Coronary artery (tissue), 2 donors: Measurements from ENCODE around the gene SYT15.
"Not testable (repeated sequence)": the region's sequence is repeated elsewhere in the genome, so short reads cannot be mapped to it uniquely, and the experiment has no call there.

Experiments used
- DNase-seq: peaks from one replicate; pipeline ENCODE4 v3.0.0-alpha.2; 2017; ENCODE audit warnings: low spot score
- H3K27ac ChIP-seq, 2 donors: fragments of 200-600 bp; sonication (generic); one replicate each; pipeline ENCODE4 v1.5.1; 2016 to 2019
- H3K4me3 ChIP-seq: fragments of 200-600 bp; sonication (generic); 2 replicates; pipeline ENCODE4 v1.5.1; 2016; ENCODE audit warnings: mild to moderate bottlenecking, moderate library complexity

SYT15 gene

DNA sequence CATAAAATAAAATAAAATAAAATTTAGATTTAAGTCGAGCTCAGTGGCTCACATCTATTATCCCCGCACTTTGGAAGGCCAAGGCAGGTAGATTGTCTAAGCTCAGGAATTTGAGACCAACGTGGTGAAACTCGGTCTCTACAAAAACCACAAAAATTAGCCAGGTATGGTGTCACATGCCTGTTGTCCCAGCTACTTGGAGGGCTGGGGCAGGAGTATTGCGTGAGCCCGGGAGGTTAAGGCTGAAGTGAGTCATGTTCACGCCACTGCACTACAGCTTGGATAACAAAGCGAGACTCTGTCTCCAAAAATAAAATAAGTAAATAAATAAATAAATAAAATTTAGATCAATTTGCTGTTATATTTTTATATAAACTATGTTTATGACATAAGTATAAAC is 12.1 kb downstream of the SYT15 start:
- H3K4me3 ChIP-seq, DNase-seq, H3K27ac ChIP-seq: not testable (repeated sequence)

DNA sequence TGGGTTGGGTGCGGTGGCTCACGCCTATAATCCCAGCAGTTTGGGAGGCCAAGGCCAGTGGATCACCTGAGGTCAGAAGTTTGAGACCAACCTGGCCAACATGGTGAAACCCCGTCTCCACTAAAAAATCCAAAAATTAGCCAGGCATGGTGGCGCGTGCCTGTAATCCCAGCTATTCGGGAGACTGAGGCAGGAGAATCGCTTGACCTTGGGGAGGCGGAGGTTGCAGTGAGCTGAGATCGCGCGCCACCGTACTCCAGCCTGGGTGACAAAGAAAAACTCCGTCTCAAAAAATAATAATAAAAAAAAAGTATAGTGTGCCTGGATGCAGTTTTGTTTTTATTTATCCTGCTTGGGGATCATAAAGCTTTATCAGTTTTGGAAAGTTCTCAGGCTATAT is 14.4 kb downstream of the SYT15 start:
- not testable (repeated sequence) for H3K27ac ChIP-seq, H3K4me3 ChIP-seq, DNase-seq

DNA sequence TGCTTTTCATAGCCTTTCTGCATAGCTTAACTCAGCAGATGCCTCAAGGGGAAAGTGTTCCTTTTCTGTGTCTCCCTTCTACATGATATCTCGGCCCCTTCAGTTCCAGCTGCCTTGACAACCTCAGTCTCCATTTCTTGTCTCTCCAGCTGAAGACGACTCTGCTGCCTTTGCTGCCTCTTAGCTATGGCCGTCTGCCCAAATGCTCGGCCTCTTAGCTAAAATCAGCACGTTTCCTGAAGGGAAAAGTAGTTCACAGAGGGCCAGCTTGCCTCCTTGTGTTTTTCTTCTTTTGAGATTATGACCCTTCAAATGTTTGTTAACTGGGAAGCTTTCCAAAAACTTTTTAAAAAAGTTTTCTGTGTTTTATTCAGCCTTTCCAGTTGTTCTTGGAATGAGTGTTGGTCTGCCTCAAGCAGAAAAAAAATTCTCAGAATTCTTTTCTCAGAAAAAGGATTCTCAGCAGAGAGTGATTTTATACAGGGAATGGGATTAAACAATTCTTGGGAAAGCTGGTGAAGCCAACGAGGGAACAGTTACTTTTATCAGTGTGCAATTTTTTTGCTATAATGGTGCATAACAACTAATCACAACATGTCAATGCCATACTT is 15.6 kb downstream of the SYT15 start:
- not testable (repeated sequence) for H3K4me3 ChIP-seq, DNase-seq, H3K27ac ChIP-seq

DNA sequence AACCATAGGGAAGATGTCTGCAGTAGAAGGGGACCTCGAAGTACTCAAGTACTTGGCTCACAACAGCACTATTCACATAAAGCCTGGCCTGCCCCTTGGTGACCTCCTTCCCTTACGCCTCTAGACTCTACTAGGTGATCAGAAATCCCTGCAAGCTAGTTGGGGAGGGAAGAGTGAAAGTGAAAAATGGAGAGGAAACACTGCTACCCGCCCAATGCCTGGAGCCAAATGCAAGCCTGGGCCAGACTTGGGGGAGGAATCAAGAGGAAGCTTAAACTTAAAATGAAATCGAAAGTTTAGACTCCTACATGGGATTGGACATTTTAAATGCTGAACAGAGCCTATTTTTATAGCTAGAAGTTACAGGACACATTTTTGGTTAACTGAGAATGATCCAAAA is 17.6 kb downstream of the SYT15 start:
- H3K4me3 ChIP-seq = peak overlapping the region; percentile 60
- H3K27ac ChIP-seq = peak overlapping the region in 1 of 2 donors; percentile 81
- DNase-seq = peak; percentile 7

DNA sequence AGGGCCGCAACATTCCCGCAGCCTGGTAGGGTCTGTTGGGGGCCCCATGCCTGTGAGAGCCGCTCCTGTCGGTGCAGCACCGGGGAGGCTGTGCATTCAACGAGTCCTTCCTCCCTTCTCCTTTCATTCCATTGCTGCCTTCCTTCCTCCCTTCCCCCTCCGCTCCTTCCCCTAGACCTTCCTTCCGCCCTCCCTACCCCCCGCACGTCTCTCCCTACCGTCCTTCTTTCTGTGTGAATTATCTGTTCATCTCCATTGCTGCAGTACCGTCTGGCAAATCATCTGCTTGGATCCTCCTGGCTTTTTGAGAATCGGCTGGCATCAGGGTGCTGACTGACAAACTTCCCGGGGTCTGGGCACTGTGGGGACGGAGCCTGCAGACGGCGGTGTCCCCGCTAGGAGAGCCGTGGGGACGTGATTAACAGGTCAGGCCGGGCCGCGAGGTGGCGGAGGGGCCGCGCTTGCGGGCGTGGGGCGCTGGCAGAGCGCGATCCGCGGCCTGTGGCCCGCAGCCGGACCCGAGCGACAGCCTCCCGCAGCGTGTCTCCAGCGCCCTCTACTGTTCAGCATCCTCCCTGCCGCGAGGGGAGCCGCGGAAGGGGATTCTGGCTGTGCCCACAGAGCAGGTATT is 18.8 kb downstream of the SYT15 start:
- Histone ChIP-seq H3K27ac (peak overlapping the region in 1 of 2 donors; percentile 75), H3K4me3 (peak overlapping the region; percentile 68)

DNA sequence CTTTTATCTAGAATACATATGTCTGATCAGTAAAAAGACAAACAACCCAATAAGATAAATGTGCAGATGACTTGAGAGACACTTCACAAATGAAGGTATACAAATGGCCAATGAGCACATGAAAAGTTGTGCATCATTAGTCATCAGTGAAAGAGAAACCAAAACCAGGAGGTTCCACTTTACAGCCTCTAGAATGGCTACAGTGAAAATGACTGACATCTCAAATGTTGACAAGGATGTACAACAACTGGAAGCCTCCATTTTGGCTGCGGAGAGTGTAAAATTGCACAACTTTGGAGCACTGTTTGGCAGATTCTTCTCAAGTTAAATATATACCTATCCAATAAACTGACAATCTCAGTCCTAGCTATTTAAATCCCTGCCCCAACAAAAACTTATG is 21.6 kb downstream of the SYT15 start:
- H3K4me3 ChIP-seq, H3K27ac ChIP-seq, DNase-seq: not testable (repeated sequence)

More for the DNA sequence above, 18.8 kb downstream of the SYT15 start:
- not testable (repeated sequence) for DNase-seq

DNA sequence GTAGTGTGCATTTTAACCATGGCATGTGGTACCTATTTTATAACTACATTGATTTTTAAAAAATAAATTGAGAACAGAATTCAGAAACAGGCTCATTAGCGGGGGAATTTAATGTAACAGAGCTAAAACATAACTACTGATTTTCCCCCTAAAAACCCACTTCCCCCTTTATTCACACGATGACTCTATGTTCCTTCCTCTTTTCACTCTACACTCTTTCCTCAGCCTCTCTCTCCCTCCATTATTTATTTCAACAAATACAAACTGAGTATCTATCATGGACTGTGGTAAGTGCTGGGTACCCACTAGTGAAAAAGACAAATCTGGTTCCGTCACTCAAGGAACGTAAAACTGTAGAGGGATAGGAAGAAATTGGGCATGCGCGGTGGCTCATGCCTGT is 36.6 kb downstream of the SYT15 start:
- DNase-seq, H3K27ac ChIP-seq, H3K4me3 ChIP-seq: not testable (repeated sequence)

DNA sequence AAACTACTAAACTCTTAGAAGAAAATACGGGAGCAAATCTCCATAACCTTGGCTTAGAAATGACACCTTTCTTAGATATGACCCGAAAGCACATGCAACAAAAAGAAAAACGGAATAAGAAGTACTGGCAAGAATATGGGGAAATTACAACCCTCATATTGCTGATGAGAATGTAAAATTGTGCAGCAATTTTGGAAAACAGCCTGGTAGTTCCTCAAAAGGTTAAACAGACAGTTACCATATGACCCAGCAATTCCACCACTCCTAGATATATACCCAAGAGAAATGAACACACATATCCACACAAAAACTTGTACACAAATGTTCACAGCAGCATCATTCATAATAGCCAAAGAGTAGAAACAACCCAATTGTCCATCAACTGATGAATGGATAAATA is 37.3 kb downstream of the SYT15 start:
- not testable (repeated sequence) for H3K4me3 ChIP-seq, DNase-seq, H3K27ac ChIP-seq

DNA sequence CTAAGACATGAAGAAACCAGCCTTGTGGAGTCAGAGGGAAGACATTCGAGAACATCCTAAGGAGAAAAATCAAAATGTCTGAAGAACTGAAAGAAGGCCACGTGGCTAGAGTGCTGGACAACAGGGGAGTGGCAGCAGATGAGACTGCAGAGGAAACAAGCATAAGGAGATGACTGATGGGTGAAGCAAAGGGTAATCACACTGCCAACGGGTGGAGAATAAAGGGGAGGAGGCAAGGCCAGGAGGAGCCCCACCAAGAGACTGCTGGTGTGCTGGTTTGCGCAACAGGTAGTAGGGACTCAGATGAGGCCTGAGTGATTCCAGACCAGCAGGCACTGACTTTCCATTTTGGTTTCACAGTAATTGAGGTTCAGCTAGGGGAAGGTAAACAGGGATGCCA is 38.2 kb downstream of the SYT15 start:
- not testable (repeated sequence) for H3K4me3 ChIP-seq, H3K27ac ChIP-seq, DNase-seq

DNA sequence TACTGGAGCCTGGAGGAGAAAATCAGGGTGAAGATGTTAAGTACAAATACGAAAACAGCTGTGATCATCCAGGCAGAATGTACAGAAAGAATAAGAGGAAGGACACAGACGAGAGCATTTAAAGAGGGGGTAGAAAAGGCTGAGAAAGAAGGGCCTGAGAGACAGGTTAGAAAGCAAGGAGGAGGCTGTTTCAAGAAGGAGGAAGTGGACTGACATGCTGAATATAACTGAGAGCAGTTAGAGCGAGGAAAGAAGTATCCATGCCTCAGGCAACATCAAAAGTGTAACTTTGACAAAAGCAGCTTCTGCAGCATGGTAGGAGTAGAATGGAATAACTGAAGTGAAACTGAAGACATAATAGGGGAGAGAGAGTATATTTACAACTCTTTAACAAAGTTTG is 39.0 kb downstream of the SYT15 start:
- H3K4me3 ChIP-seq, H3K27ac ChIP-seq, DNase-seq: not testable (repeated sequence)

DNA sequence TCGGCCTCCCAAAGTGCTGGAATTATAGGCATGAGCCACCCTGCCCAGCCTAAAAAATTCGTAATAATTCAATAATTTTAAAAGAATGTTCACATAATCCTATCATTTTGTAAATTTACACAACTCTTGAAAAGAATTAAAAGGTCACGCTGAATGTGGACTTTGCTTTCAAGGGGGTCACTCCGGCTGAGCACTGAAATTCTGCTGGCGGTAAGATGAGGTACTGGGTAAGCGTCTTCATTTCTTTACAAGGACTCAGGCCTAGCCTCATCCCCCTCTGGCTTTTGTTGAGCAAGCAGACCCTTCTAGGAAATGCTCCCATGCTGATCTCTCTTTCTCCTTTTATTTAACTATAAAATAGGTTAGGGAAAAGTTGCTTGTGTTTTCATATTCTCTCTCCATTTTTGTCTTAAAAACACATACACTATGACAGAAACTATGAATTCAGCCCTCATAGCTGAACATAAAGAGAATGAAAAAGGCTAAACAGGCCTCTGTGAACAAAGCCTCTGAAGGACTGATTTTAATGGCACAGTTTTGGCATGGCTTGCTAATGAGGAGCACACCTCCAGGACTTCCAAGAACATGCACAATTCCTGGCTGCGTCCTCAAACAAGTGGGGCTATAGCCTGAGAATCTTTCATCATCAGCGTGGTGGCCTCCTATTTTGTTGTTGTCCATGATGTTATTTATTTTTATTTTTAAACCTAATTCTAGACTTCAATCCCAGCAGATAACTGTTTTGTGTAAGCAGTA is 45.1 kb downstream of the SYT15 start:
- not testable (repeated sequence) for H3K4me3 ChIP-seq, H3K27ac ChIP-seq, DNase-seq

DNA sequence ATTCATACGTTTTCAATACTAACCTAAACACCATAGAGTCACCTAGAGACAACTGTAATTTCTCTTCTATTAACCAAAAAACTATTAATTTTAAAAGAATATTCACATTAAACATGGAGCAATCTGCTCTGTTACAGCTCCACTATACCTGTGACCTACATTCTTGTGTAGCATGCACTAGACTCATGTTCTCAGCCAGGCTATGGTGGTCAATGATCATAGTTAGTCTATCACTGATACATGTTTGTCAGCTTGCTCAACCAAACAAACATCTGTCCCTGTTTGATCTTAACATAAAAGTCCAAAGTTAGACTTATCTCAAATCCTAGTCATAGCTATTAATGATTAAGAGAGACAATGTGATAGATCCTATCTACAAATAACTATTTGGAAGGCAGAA is 50.9 kb downstream of the SYT15 start:
- not testable (repeated sequence) for H3K27ac ChIP-seq, DNase-seq, H3K4me3 ChIP-seq

DNA sequence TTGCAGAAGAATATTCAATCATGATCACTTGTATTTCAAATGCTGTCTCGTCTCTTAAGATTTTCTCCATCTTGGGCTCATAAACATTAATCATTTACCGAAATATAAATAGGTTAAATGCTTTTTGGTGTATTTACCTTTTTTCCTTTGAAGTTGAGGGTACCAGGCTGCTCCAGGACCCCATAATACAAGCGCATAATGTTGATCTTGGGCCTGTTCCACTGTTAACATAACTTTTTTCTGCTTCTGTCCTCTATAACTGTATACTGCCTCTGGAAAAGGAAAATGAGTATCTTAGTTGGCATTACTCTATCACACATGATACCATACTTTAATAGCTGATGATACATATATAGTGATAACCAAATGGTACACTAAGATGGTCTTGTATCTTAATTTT is 51.9 kb downstream of the SYT15 start:
- not testable (repeated sequence) for H3K27ac ChIP-seq, H3K4me3 ChIP-seq, DNase-seq

DNA sequence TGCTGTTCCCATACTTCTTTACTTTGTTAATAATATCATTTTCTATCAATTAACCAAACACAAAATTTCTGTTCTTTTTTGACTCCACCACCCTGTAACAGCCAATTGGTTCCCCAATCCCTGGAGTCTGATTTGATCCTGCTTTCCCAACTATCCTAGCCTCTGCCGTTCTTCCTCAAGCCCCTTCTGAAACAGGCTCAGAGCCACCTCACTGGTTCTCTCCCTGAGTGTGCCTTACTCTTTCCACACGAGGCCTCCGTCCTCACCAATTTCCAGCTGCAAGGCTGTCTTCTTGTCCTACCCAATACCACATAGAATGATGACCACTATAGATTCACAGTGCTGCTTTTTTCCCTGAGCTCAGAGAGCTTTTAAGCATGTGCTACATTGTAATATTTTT is 52.8 kb downstream of the SYT15 start:
- DNase-seq, H3K27ac ChIP-seq, H3K4me3 ChIP-seq: not testable (repeated sequence)

DNA sequence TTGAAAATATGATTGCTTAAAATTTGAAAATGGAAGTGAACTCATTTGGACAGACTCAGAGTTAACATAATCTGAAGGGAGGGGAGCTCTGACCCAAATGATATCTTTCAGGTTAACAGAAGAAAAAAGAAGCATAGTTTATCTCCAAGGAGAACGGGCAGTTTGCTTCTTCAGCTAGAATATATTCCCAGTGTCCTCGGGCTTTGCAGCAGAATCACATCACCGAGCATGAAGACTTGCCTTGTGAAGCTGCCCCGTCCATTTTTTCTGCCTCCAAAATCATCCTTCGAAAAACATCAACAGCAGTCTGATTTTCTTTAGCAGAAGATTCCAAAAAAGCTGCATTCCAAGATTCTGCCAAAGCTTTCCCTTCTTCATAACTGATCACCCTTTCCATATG is 55.8 kb downstream of the SYT15 start:
- DNase-seq, H3K27ac ChIP-seq: not testable (repeated sequence)
- H3K4me3 ChIP-seq = peak overlapping the region; percentile 45

DNA sequence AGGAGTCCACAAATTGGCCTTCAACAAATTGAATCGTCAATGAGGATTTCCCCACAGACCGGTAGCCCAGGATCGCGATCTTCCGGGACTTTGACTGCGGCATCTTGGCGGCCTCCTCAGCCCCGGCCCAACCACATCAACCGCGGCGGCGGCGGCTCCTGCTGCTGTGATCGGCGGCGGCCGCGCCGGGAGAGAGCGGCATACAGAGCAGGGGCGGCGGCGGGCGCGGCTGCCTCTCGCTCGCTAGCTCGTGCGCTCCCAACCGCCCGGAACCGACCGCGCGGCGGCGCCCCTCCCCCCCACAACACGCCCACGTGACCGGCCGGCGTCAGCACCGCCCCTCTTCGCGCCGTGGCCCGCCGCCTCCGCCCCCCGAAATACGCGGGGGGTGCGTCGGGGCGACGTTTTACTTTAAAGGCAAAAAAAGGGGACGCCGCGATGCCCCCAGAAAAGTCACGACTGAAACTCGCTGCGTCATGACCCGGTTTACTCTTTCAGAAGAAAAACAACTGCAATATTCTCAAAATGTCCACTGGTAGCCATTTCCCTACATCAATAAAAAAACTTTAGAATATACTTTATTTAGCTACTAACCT is 56.5 kb downstream of the SYT15 start:
- peak overlapping the region; percentile 57 for H3K4me3 ChIP-seq
- not testable (repeated sequence) for H3K27ac ChIP-seq, DNase-seq

DNA sequence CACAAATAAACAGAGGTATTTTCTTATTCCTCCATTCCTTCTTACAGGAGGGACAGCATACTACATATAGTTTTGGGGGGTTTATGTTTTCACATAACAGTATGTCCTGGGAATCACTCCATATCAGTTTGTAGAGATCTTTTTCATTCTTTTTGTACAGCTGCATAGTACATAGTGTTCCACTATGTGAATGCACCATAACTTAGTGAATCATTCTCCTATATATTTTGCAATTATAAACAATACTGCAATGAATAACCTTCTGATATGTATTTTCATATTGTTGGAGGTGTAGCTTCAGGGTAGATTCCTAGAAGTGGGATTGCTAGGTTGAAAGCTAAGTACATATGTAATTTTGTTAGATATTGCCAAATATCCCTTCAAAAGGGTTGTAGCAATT is 61.1 kb downstream of the SYT15 start:
- DNase-seq, H3K4me3 ChIP-seq, H3K27ac ChIP-seq: not testable (repeated sequence)
